ENCODE data around the gene RHOD. TPM values are rescaled to one million over a fixed set of nuclear protein-coding genes. Genes with fewer than 3 reads are reported as not detected.

The RHOD gene
- total and polyA plus RNA-seq, 10 of the 15 experiments (the other 5 are each of a cell fraction or from before 2014, with no cell fraction given), result 0.15 to 2.6 (median 1.9) TPM; not detected in 2

DNA sequence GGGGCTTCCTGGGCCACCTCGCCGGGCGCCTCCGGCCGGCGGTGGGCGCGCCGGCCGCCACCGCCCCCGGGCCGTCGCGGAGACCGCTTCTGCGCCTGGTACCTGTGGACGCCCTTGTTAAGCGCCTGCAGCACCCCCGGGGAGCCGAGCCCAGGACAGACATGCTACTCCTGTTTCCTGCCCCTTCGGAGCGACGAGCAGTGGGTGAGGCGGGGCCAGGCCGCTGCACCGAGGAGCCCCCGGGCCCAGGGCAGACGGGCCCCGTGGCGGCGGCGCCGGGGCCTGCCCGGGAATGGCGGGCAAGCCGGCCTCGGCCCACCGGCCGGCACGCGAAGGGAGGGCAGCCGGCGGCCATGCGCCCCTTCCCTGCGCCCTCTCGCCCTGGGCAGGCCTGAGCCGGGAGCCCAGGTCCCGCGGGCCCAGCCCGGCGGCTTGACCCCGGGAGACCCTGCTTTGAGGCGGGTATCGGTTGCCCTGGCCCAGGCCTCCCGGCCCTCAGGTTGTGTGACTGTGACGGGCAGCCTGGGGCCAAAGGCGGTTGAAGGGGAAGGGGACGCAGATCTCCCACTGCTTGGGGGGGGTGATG, 61.6 kb downstream of the RHOD start (continued):
- TF ChIP-seq, protein P1, sequence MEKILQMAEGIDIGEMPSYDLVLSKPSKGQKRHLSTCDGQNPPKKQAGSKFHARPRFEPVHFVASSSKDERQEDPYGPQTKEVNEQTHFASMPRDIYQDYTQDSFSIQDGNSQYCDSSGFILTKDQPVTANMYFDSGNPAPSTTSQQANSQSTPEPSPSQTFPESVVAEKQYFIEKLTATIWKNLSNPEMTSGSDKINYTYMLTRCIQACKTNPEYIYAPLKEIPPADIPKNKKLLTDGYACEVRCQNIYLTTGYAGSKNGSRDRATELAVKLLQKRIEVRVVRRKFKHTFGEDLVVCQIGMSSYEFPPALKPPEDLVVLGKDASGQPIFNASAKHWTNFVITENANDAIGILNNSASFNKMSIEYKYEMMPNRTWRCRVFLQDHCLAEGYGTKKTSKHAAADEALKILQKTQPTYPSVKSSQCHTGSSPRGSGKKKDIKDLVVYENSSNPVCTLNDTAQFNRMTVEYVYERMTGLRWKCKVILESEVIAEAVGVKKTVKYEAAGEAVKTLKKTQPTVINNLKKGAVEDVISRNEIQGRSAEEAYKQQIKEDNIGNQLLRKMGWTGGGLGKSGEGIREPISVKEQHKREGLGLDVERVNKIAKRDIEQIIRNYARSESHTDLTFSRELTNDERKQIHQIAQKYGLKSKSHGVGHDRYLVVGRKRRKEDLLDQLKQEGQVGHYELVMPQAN (conservative IDR thresholded peaks at IDR 0.05), result 0 out of 2 replicates have a peak, but pooled peaks have one; percentile 56
- TF ChIP-seq GATAD2B (conservative IDR thresholded peaks at IDR 0.05; ENCODE audit: low read depth) (peak; percentile 92), YBX1 (IDR thresholded peaks at IDR 0.05) (no peak), ZNF207 (IDR thresholded peaks at IDR 0.05; ENCODE audit: borderline replicate concordance) (peak; percentile 69; the same call in 1 of the 2 replicates), RB1 (IDR thresholded peaks at IDR 0.05; ENCODE audit: borderline replicate concordance) (peak; percentile 79; the same call in 1 of the 2 replicates), EGR1 (IDR thresholded peaks at IDR 0.05; ENCODE audit: borderline replicate concordance in 1 of 2, low read depth in 2 of 2, low read length in 2 of 2) (0 out of 3 replicates have a peak, but pooled peaks of 1 of the 2 experiments have one; percentile 26), STAT1 (conservative IDR thresholded peaks at IDR 0.05) (0 out of 2 replicates have a peak, but pooled peaks have one; percentile 29), CBFB (IDR thresholded peaks at IDR 0.05; ENCODE audit: low read depth) (no peak), SMARCA5 (IDR thresholded peaks at IDR 0.05) (peak; percentile 64; the same call in 1 of the 2 replicates), BACH1 (IDR thresholded peaks at IDR 0.05; ENCODE audit: borderline replicate concordance) (peak; percentile 54; the same call in 1 of the 2 replicates)
- TF ChIP-seq, protein P2, sequence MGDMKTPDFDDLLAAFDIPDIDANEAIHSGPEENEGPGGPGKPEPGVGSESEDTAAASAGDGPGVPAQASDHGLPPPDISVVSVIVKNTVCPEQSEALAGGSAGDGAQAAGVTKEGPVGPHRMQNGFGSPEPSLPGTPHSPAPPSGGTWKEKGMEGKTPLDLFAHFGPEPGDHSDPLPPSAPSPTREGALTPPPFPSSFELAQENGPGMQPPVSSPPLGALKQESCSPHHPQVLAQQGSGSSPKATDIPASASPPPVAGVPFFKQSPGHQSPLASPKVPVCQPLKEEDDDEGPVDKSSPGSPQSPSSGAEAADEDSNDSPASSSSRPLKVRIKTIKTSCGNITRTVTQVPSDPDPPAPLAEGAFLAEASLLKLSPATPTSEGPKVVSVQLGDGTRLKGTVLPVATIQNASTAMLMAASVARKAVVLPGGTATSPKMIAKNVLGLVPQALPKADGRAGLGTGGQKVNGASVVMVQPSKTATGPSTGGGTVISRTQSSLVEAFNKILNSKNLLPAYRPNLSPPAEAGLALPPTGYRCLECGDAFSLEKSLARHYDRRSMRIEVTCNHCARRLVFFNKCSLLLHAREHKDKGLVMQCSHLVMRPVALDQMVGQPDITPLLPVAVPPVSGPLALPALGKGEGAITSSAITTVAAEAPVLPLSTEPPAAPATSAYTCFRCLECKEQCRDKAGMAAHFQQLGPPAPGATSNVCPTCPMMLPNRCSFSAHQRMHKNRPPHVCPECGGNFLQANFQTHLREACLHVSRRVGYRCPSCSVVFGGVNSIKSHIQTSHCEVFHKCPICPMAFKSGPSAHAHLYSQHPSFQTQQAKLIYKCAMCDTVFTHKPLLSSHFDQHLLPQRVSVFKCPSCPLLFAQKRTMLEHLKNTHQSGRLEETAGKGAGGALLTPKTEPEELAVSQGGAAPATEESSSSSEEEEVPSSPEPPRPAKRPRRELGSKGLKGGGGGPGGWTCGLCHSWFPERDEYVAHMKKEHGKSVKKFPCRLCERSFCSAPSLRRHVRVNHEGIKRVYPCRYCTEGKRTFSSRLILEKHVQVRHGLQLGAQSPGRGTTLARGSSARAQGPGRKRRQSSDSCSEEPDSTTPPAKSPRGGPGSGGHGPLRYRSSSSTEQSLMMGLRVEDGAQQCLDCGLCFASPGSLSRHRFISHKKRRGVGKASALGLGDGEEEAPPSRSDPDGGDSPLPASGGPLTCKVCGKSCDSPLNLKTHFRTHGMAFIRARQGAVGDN (IDR thresholded peaks at IDR 0.05), result peak; percentile 79; the same call in 1 of the 2 replicates
- TF ChIP-seq, protein P3, sequence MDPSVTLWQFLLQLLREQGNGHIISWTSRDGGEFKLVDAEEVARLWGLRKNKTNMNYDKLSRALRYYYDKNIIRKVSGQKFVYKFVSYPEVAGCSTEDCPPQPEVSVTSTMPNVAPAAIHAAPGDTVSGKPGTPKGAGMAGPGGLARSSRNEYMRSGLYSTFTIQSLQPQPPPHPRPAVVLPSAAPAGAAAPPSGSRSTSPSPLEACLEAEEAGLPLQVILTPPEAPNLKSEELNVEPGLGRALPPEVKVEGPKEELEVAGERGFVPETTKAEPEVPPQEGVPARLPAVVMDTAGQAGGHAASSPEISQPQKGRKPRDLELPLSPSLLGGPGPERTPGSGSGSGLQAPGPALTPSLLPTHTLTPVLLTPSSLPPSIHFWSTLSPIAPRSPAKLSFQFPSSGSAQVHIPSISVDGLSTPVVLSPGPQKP (IDR thresholded peaks at IDR 0.05; ENCODE audit: low read depth, low read length), result no peak
